Measurements from ENCODE around the gene ACYP2. TPM values are rescaled to one million over a fixed set of nuclear protein-coding genes. Genes with fewer than 3 reads are reported as not detected.
"Not testable (repeated sequence)": the region's sequence is repeated elsewhere in the genome, so short reads cannot be mapped to it uniquely, and the experiment has no call there.

The ACYP2 gene
- total RNA-seq, 2 donors from 2014 or later = 9.8 to 10.3 TPM

DNA sequence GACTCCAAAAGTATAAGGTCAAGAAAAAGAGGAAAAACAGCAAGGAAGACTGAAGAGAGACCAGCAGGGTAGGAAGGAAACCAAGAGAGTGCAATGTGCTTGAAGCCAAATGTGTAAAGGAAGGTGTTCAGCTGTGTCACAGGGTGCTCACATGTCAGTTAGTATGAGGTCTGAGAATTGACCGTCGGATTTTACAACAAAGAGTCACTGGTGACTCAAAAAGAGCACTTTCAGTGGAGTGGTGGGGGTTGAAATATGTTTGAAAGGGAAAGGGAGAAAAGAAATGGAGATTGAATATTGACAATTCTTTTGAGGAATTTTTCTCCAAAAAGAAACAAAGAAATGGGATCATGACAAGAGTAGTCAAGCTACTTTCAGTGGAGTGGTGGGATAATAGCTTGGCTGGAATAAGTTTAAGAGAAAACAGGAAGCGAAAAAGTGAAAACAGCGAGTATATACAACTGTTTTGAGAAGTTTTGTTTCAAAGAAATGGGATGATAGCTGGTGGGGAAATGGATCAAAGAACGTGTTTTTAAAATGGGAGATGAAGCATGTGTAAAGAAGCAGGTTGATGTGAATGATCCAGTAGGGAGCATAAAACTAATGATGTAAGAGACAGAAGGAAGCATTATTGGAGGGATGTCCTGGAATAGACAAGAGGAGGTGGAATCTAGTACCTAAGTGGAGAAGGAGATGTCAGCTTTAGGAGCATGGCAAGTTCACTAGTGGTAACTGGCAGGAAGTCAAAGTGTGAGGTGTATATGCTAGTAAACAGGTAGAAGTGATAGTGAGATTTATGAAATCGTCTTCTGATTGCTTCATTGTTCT lies 144.2 kb downstream of the ACYP2 start:
- H3K36me3 Mint-ChIP-seq (ENCODE audit: low read depth) = peaks cover 2% of the 10 kb centered on the region
- no peaks in the 10 kb centered on the region for H3K4me1 Mint-ChIP-seq
- ATAC-seq (no peak), DNase-seq (no peak)
- no peak overlapping the region for H3K27ac Mint-ChIP-seq
- no peak overlapping the region for H3K4me3 Mint-ChIP-seq
- H3K9me3 ChIP-seq (ENCODE audit: control insufficient read depth, low read length, poor library complexity, severe bottlenecking) = no peaks in the 10 kb centered on the region
- no peaks in the 10 kb centered on the region for H3K27me3 Mint-ChIP-seq

GRCh38 chr2:54260241-54260595 lies 144.8 kb downstream of the ACYP2 start:
- no peak overlapping the region for H3K27ac Mint-ChIP-seq
- no peaks in the 10 kb centered on the region for H3K4me1 Mint-ChIP-seq
- H3K27me3 Mint-ChIP-seq = no peaks in the 10 kb centered on the region
- peaks cover 2% of the 10 kb centered on the region for H3K36me3 Mint-ChIP-seq (ENCODE audit: low read depth)
- H3K4me3 Mint-ChIP-seq = no peak overlapping the region
- no peak for DNase-seq
- no peaks in the 10 kb centered on the region for H3K9me3 ChIP-seq (ENCODE audit: control insufficient read depth, low read length, poor library complexity, severe bottlenecking)
- ATAC-seq = no peak

- Mint-ChIP-seq H3K36me3 (ENCODE audit: low read depth) (no peaks in the 10 kb centered on the region), H3K4me3 (no peak overlapping the region), H3K4me1 (no peaks in the 10 kb centered on the region), H3K27me3 (no peaks in the 10 kb centered on the region), H3K27ac (no peak overlapping the region)
- ATAC-seq = no peak
- no peaks in the 10 kb centered on the region for H3K9me3 ChIP-seq (ENCODE audit: control insufficient read depth, low read length, poor library complexity, severe bottlenecking)
- DNase-seq = no peak
These were observed 146.1 kb downstream of the ACYP2 start for GRCh38 chr2:54261537-54261936.

DNA sequence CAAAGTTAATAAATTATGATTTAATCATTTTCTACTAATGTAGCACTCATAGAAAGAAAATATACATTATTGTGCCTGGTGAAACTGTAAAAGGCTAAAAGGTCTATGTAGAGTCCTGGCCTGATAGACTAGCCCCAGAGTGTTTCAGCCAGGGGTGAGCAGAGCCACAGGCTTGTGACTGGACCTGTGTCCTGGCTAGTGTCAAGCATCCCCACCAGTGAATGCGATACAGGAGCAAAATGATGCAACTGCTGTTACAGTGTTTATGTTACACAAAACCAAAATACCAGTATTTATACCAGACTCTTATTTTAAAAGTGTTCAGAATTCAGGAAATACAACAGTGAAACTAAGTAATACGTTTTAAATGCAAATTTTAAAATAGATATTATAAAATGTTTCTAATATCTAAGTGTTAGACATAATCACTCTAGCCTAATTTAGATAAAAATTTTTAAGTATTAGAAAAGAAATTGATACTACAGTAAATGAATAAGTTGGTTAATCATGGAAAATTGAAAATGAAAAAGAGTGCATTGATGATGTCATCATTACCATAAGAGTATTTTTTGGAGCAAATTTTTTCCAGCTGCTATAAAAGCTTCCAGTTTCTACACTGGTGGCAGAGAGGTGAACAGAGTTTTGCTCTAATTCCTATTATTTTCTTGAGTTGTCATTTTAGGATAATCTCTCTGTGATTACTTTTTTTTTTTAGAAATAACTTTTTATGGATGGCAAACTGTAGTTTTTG lies 146.8 kb downstream of the ACYP2 start:
- no peak for DNase-seq
- H3K4me1 Mint-ChIP-seq = no peaks in the 10 kb centered on the region
- no peak overlapping the region for H3K27ac Mint-ChIP-seq
- no peaks in the 10 kb centered on the region for H3K27me3 Mint-ChIP-seq
- H3K9me3 ChIP-seq (ENCODE audit: control insufficient read depth, low read length, poor library complexity, severe bottlenecking) = no peaks in the 10 kb centered on the region
- no peak overlapping the region for H3K4me3 Mint-ChIP-seq
- H3K36me3 Mint-ChIP-seq (ENCODE audit: low read depth) = no peaks in the 10 kb centered on the region
- no peak for ATAC-seq

DNA sequence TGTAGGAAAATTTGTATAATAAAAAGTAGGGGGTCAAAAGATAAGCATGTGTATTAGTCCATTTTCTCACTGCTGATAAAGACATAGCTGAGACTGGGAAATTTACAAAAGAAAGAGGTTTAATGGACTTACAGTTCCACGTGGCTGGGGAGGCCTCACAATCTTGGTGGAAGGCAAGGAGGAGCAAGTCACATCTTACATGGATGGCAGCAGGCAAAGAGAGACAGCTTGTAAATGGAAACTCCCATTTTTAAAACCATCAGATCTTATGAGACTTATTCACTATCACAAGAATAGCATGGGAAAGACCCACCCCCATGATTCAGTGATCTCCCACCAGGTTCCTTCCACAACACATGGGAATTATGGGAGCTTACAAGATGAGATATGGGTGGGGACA lies 149.7 kb downstream of the ACYP2 start:
- not testable (repeated sequence) for H3K4me1 Mint-ChIP-seq; ATAC-seq; H3K9me3 ChIP-seq (ENCODE audit: control insufficient read depth, low read length, poor library complexity, severe bottlenecking); H3K36me3 Mint-ChIP-seq (ENCODE audit: low read depth); H3K27ac Mint-ChIP-seq; DNase-seq; H3K4me3 Mint-ChIP-seq; H3K27me3 Mint-ChIP-seq

GRCh38 chr2:54267577-54267976 lies 152.2 kb downstream of the ACYP2 start:
- ATAC-seq (no peak), DNase-seq (no peak)
- Mint-ChIP-seq H3K27ac (no peak overlapping the region), H3K4me3 (no peak overlapping the region), H3K4me1 (peaks cover 2% of the 10 kb centered on the region), H3K27me3 (no peaks in the 10 kb centered on the region), H3K36me3 (ENCODE audit: low read depth) (no peaks in the 10 kb centered on the region)
- H3K9me3 ChIP-seq (ENCODE audit: control insufficient read depth, low read length, poor library complexity, severe bottlenecking) = no peaks in the 10 kb centered on the region

GRCh38 chr2:54271189-54271588 lies 155.8 kb downstream of the ACYP2 start:
- Mint-ChIP-seq H3K36me3 (ENCODE audit: low read depth) (peaks cover 2% of the 10 kb centered on the region), H3K27me3 (no peaks in the 10 kb centered on the region), H3K4me3 (no peak overlapping the region), H3K4me1 (peaks cover 2% of the 10 kb centered on the region), H3K27ac (no peak overlapping the region)
- DNase-seq (no peak), ATAC-seq (no peak)
- no peaks in the 10 kb centered on the region for H3K9me3 ChIP-seq (ENCODE audit: control insufficient read depth, low read length, poor library complexity, severe bottlenecking)

- Mint-ChIP-seq H3K27me3 (no peaks in the 10 kb centered on the region), H3K4me3 (no peak overlapping the region), H3K36me3 (ENCODE audit: low read depth) (peaks cover 2% of the 10 kb centered on the region), H3K4me1 (peaks cover 2% of the 10 kb centered on the region), H3K27ac (no peak overlapping the region)
- DNase-seq (no peak), ATAC-seq (peak; percentile 44)
- no peaks in the 10 kb centered on the region for H3K9me3 ChIP-seq (ENCODE audit: control insufficient read depth, low read length, poor library complexity, severe bottlenecking)
These were observed 156.6 kb downstream of the ACYP2 start for GRCh38 chr2:54271843-54272627.

GRCh38 chr2:54274781-54275242 lies 159.4 kb downstream of the ACYP2 start:
- no peaks in the 10 kb centered on the region for H3K27me3 Mint-ChIP-seq
- peaks cover 2% of the 10 kb centered on the region for H3K36me3 Mint-ChIP-seq (ENCODE audit: low read depth)
- peaks cover 2% of the 10 kb centered on the region for H3K4me1 Mint-ChIP-seq
- H3K27ac Mint-ChIP-seq = no peak overlapping the region
- H3K4me3 Mint-ChIP-seq = no peak overlapping the region
- no peaks in the 10 kb centered on the region for H3K9me3 ChIP-seq (ENCODE audit: control insufficient read depth, low read length, poor library complexity, severe bottlenecking)
- ATAC-seq = no peak
- no peak for DNase-seq

DNA sequence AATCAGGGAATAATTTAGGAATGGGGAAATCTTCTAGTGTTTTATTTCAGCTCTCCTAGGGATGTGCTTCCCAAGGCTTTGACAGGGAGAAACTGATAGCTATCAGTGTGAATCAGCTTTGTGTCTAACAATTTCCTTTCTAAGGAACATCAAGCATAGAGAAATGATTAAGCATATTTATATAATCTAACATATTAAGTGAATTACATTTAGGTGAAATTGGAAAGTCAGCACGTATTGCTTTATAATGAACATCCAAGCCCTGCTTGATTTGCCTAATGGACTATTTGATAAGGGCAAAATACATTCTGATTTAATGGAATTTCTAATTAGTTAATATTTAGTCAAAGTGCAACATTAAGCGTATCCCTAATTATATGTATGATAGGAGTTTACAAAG lies 160.1 kb downstream of the ACYP2 start:
- no peaks in the 10 kb centered on the region for H3K27me3 Mint-ChIP-seq
- no peak overlapping the region for H3K27ac Mint-ChIP-seq
- ATAC-seq (no peak), DNase-seq (no peak)
- H3K36me3 Mint-ChIP-seq (ENCODE audit: low read depth) = peaks cover 2% of the 10 kb centered on the region
- H3K4me1 Mint-ChIP-seq = peaks cover 2% of the 10 kb centered on the region
- no peaks in the 10 kb centered on the region for H3K9me3 ChIP-seq (ENCODE audit: control insufficient read depth, low read length, poor library complexity, severe bottlenecking)
- H3K4me3 Mint-ChIP-seq = no peak overlapping the region

DNA sequence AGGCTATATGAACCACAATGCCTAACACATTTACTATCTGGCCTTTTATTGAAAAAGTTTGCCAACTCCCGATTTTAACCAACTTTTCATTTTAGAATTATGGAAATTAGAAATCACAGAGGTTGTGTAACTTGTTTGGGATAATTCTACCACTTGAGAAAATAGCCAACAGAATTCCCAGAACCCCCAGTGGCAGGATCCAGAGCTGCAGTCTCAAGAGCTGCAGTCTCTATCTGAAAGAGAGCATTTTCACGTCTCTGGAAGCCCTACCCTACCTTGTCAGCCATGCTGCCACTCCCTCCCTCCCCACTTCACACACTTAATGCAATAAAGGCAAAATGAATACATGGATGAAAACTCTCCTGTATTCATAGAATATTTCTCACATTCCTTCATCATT lies 164.0 kb downstream of the ACYP2 start:
- Mint-ChIP-seq H3K36me3 (ENCODE audit: low read depth) (no peaks in the 10 kb centered on the region), H3K4me3 (no peak overlapping the region), H3K27ac (no peak overlapping the region), H3K27me3 (no peaks in the 10 kb centered on the region), H3K4me1 (no peaks in the 10 kb centered on the region)
- ATAC-seq (no peak), DNase-seq (no peak)
- no peaks in the 10 kb centered on the region for H3K9me3 ChIP-seq (ENCODE audit: control insufficient read depth, low read length, poor library complexity, severe bottlenecking)

- Mint-ChIP-seq H3K27ac (no peak overlapping the region), H3K36me3 (ENCODE audit: low read depth) (no peaks in the 10 kb centered on the region), H3K27me3 (no peaks in the 10 kb centered on the region), H3K4me3 (no peak overlapping the region), H3K4me1 (no peaks in the 10 kb centered on the region)
- DNase-seq (no peak), ATAC-seq (no peak)
- no peaks in the 10 kb centered on the region for H3K9me3 ChIP-seq (ENCODE audit: control insufficient read depth, low read length, poor library complexity, severe bottlenecking)
These were observed 169.4 kb downstream of the ACYP2 start for GRCh38 chr2:54284826-54285225.

GRCh38 chr2:54285451-54285850 lies 170.0 kb downstream of the ACYP2 start:
- H3K36me3 Mint-ChIP-seq (ENCODE audit: low read depth) = no peaks in the 10 kb centered on the region
- no peaks in the 10 kb centered on the region for H3K9me3 ChIP-seq (ENCODE audit: control insufficient read depth, low read length, poor library complexity, severe bottlenecking)
- H3K27ac Mint-ChIP-seq = no peak overlapping the region
- no peaks in the 10 kb centered on the region for H3K4me1 Mint-ChIP-seq
- ATAC-seq (no peak), DNase-seq (no peak)
- H3K27me3 Mint-ChIP-seq = no peaks in the 10 kb centered on the region
- H3K4me3 Mint-ChIP-seq = no peak overlapping the region

Data from T-helper 17 cell (primary cell).